NCI-H526 (cell line): Measurements from ENCODE around the gene CYTL1.
"Not testable (repeated sequence)": the region's sequence is repeated elsewhere in the genome, so short reads cannot be mapped to it uniquely, and the experiment has no call there.

ENCODE experiments used
- DNase-seq, 2 experiments: peaks; one replicate each; lab custom pipeline; 2025; lab: John Stamatoyannopoulos, UW

The CYTL1 gene

GRCh38 chr4:5001641-5002040 is 17.6 kb downstream of the CYTL1 start:
- not testable (repeated sequence) for DNase-seq

GRCh38 chr4:4996935-4997334 is 22.3 kb downstream of the CYTL1 start:
- not testable (repeated sequence) for DNase-seq

- DNase-seq, result peak in 1 of 2 experiments; percentile 16
Observed at GRCh38 chr4:4995908-4996265, 23.4 kb downstream of the CYTL1 start.

- DNase-seq, result peak; percentile 42 to 92
Observed at GRCh38 chr4:4995103-4995907, 24.0 kb downstream of the CYTL1 start.

GRCh38 chr4:4994312-4995097 is 24.8 kb downstream of the CYTL1 start:
- peak in 1 of 2 experiments; percentile 49 for DNase-seq

GRCh38 chr4:4992833-4993232 is 26.4 kb downstream of the CYTL1 start:
- DNase-seq, result no peak

- no peak for DNase-seq
Observed at GRCh38 chr4:4991541-4992099, 27.6 kb downstream of the CYTL1 start.

GRCh38 chr4:4990857-4991540 is 28.3 kb downstream of the CYTL1 start:
- peak in 1 of 2 experiments; percentile 7 for DNase-seq

GRCh38 chr4:4990329-4990728 is 28.9 kb downstream of the CYTL1 start:
- no peak for DNase-seq

- no peak for DNase-seq
Observed at GRCh38 chr4:4989083-4989622, 30.1 kb downstream of the CYTL1 start.

- DNase-seq, result no peak
Observed at GRCh38 chr4:4987656-4988055, 31.6 kb downstream of the CYTL1 start.

- DNase-seq, result no peak
Observed at GRCh38 chr4:4986841-4987240, 32.4 kb downstream of the CYTL1 start.

GRCh38 chr4:4985844-4986243 is 33.4 kb downstream of the CYTL1 start:
- DNase-seq, result peak; percentile 27 to 56

- no peak for DNase-seq
Observed at GRCh38 chr4:4985036-4985435, 34.2 kb downstream of the CYTL1 start.

- no peak for DNase-seq
Observed at GRCh38 chr4:4984186-4984585, 35.1 kb downstream of the CYTL1 start.

GRCh38 chr4:4981827-4982226 is 37.4 kb downstream of the CYTL1 start:
- DNase-seq, result no peak

- DNase-seq, result no peak
Observed at GRCh38 chr4:4981427-4981826, 37.8 kb downstream of the CYTL1 start.

- no peak for DNase-seq
Observed at GRCh38 chr4:4980621-4981230, 38.5 kb downstream of the CYTL1 start.

- no peak for DNase-seq
Observed at GRCh38 chr4:4979971-4980370, 39.3 kb downstream of the CYTL1 start.

GRCh38 chr4:4974727-4975126 is 44.5 kb downstream of the CYTL1 start:
- DNase-seq, result no peak

- DNase-seq, result no peak
Observed at GRCh38 chr4:4971796-4972195, 47.5 kb downstream of the CYTL1 start.

- no peak for DNase-seq
Observed at GRCh38 chr4:4969298-4969697, 50.0 kb downstream of the CYTL1 start.
